GM12878 (cell line): ENCODE results near the gene KHK. TPM values are rescaled to one million over a fixed set of nuclear protein-coding genes. Genes with fewer than 3 reads are reported as not detected.

ENCODE experiments used
- ATAC-seq: fragments of 200-7000 bp; cut with Tn5 transposase; 3 replicates; pipeline ENCODE4 v1.9.1; 2020; ENCODE audit warnings: mild to moderate bottlenecking, moderate library complexity
- BruUV-seq: library from RNA; stranded (reverse); fragments of 400-500 nt; replicated peaks from 2 replicates; lab custom pipeline; 2021; lab: Mats Ljungman, UMichigan
- CTCF ChIA-PET: fragments of 300-600 bp; sonication (Branson Sonifier 250); formaldehyde crosslinking; extraction: SDS; loops from one replicate; lab custom pipeline; 2021; ENCODE audit warnings: inconsistent platforms; lab: Yijun Ruan, JAX
- POLR2A ChIA-PET: fragments of 350-600 bp; formaldehyde crosslinking; extraction: SDS; loops from one replicate; lab custom pipeline; 2021; ENCODE audit warnings: inconsistent platforms; lab: Charles Lee
- RAD21 ChIA-PET: fragments of 300-600 bp; sonication (Branson Sonifier 250); formaldehyde crosslinking; loops from one replicate; lab custom pipeline; 2023; ENCODE audit warnings: antibody characterized with exemption; ENCODE audit not compliant: unreplicated experiment; lab: Charles Lee
- SMC1A ChIA-PET: fragments of 300-600 bp; sonication (Branson Sonifier 250); formaldehyde crosslinking; loops from one replicate; lab custom pipeline; 2023; ENCODE audit not compliant: unreplicated experiment, uncharacterized antibody; lab: Charles Lee
- DNase-seq: peaks from one replicate; pipeline ENCODE4 v3.0.0-alpha.2; 2011; ENCODE audit warnings: low read depth, low spot score
- FAIRE-seq: peaks from 3 replicates; lab custom pipeline; 2011; peaks lifted over from hg19 to GRCh38; lab: Jason Lieb, UNC
- H2AFZ ChIP-seq: 2 replicates; pipeline ENCODE4 v1.6.0; 2011; ENCODE audit warnings: low read depth, low read length, control low read depth; ENCODE audit not compliant: control insufficient read depth
- H3K27ac ChIP-seq: 2 replicates; pipeline ENCODE4 v1.5.1; 2011; ENCODE audit warnings: control low read depth; ENCODE audit not compliant: control insufficient read depth, insufficient read depth
- H3K27me3 ChIP-seq, 2 experiments: replicated peaks in 1 of 2; 2 replicates each; pipeline versions ENCODE4 v1.6.0 to v1.6.1; 2011; ENCODE audit warnings: low read length in 1 of 2; ENCODE audit not compliant: control insufficient read depth in 2 of 2, insufficient read depth in 2 of 2
- H3K36me3 ChIP-seq, 2 experiments: 2 replicates each; pipeline ENCODE4 v1.5.1; 2011; ENCODE audit warnings: low read length in 1 of 2; ENCODE audit not compliant: control insufficient read depth in 2 of 2, insufficient read depth in 2 of 2
- H3K4me1 ChIP-seq: 2 replicates; pipeline ENCODE4 v1.6.1; 2011; ENCODE audit warnings: mild to moderate bottlenecking, low read length, moderate library complexity, mixed read lengths; ENCODE audit not compliant: control insufficient read depth, insufficient read depth
- H3K4me2 ChIP-seq: 2 replicates; pipeline ENCODE4 v1.6.0; 2011; ENCODE audit warnings: control low read depth; ENCODE audit not compliant: control insufficient read depth, insufficient read depth
- H3K4me3 ChIP-seq: fragments of 200-600 bp; sonication (generic); 2 replicates; pipeline ENCODE4 v1.5.1; 2016
- H3K79me2 ChIP-seq: 2 replicates; pipeline ENCODE4 v1.6.0; 2011; ENCODE audit warnings: low read length; ENCODE audit not compliant: control insufficient read depth, insufficient read depth
- H3K9ac ChIP-seq: 2 replicates; pipeline ENCODE4 v1.8.0; 2011; ENCODE audit warnings: low read length, control low read depth, mixed read lengths; ENCODE audit not compliant: control insufficient read depth, insufficient read depth
- H3K9me3 ChIP-seq: replicated peaks from 3 replicates; pipeline ENCODE4 v1.5.1; 2011; ENCODE audit warnings: mild to moderate bottlenecking, low read length; ENCODE audit not compliant: control insufficient read depth, insufficient read depth
- H4K20me1 ChIP-seq: 2 replicates; pipeline ENCODE4 v1.6.0; 2011; ENCODE audit not compliant: control insufficient read depth, insufficient read depth
- CBFB ChIP-seq: IDR thresholded peaks from 2 replicates; pipeline ENCODE4 v1.6.1; 2016; ENCODE audit warnings: antibody characterized with exemption, low read depth
- DPF2 ChIP-seq: fragments of 450-650 bp; IDR thresholded peaks from 2 replicates; pipeline ENCODE4 v1.6.1; 2017; ENCODE audit warnings: mild to moderate bottlenecking
- JUNB ChIP-seq: IDR thresholded peaks from 2 replicates; pipeline ENCODE4 v1.6.1; 2016; ENCODE audit warnings: antibody characterized with exemption, mild to moderate bottlenecking
- MEF2B ChIP-seq: fragments of 450-650 bp; IDR thresholded peaks from 2 replicates; pipeline ENCODE4 v1.6.1; 2018; ENCODE audit warnings: mild to moderate bottlenecking, moderate library complexity; ENCODE audit not compliant: partially characterized antibody, poor library complexity, severe bottlenecking
- MYC ChIP-seq: IDR thresholded peaks from 2 replicates; pipeline ENCODE4 v1.6.1; 2011; ENCODE audit warnings: mild to moderate bottlenecking, low read length, moderate library complexity, inconsistent platforms; ENCODE audit not compliant: insufficient read depth, insufficient replicate concordance, insufficient read length, severe bottlenecking
- RAD21 ChIP-seq: IDR thresholded peaks from 2 replicates; pipeline ENCODE4 v1.6.1; 2011; ENCODE audit warnings: mild to moderate bottlenecking, low read depth, low read length, moderate library complexity; ENCODE audit not compliant: insufficient read depth
- SPI1 ChIP-seq: IDR thresholded peaks from 2 replicates; pipeline ENCODE4 v1.6.1; 2011; ENCODE audit warnings: low read depth, mild to moderate bottlenecking, low read length, moderate library complexity, borderline replicate concordance; ENCODE audit not compliant: insufficient read depth
- SUPT20H ChIP-seq: IDR thresholded peaks from 2 replicates; pipeline ENCODE4 v1.6.1; 2011; ENCODE audit warnings: low read depth, mild to moderate bottlenecking, low read length, moderate library complexity, borderline replicate concordance; ENCODE audit not compliant: control insufficient read depth
- YBX1 ChIP-seq: fragments of 450-650 bp; IDR thresholded peaks from 2 replicates; pipeline ENCODE4 v1.6.1; 2016; ENCODE audit warnings: antibody characterized with exemption
- ZNF217 ChIP-seq: fragments of 450-650 bp; IDR thresholded peaks from 2 replicates; pipeline ENCODE4 v1.6.1; 2017; ENCODE audit warnings: antibody characterized with exemption, mild to moderate bottlenecking
- WGBS: methylation state at CpG from one replicate; pipeline ENCODE4 v1.1.6; 2016; ENCODE audit warnings: low lambda C conversion rate; ENCODE audit not compliant: insufficient replicate concordance, insufficient coverage; ENCODE audit errors: missing lambda C conversion rate; 5-methylcytosine and 5-hydroxymethylcytosine counted together
- in situ Hi-C: fragments of 300-500 bp; cut with MboI; formaldehyde crosslinking; loops from 9 replicates; pipeline ENCODE4 v1.14.3; 2018; ENCODE audit warnings: mixed read lengths
- intact Hi-C: fragments of 100-400 bp; cut with micrococcal nuclease; formaldehyde crosslinking; loops from one replicate; pipeline ENCODE4 v1.14.2; 2022; ENCODE audit not compliant: unreplicated experiment
- polyA plus RNA-seq, 11 experiments: library from polyadenylated mRNA; depleted of rRNA in 4 of 11; unstranded in 6 of 11; stranded (reverse) in 5 of 11; fragments of >200 nt; fragmentation: Nextera tagmentation in 4 of 11; fragmentation: Illumina TruSeq in 1 of 11; extraction: Ambion mirVana in 4 of 11; extraction: Trizol in 1 of 11; gene quantifications; 1 replicate in 1 of 11; 2 replicates in 10 of 11; pipeline versions ENCODE4 v1.2.1 to v1.2.3, GENCODE V29; 2011 to 2016; ENCODE audit warnings: inconsistent platforms in 2 of 11, missing spikeins in 2 of 11, low read depth in 1 of 11
- total RNA-seq, 4 experiments: library from RNA; depleted of rRNA in 3 of 4; stranded (reverse); fragments of >200 nt in 3 of 4; fragmentation: Illumina TruSeq in 1 of 4; extraction: Trizol in 1 of 4; gene quantifications; 2 replicates each; pipeline versions ENCODE4 v1.2.1 to v1.2.3, GENCODE V29; 2013 to 2021
- TF ChIP-seq, protein P1 (sequence below): IDR thresholded peaks from 2 replicates; pipeline ENCODE4 v1.6.1; 2011; ENCODE audit warnings: mild to moderate bottlenecking, low read depth, low read length, moderate library complexity; ENCODE audit not compliant: insufficient replicate concordance
- TF ChIP-seq, protein P2 (sequence below): fragments of 450-650 bp; IDR thresholded peaks from 2 replicates; pipeline ENCODE4 v1.6.1; 2016; ENCODE audit warnings: mild to moderate bottlenecking
- TF ChIP-seq, protein P3 (sequence below): fragments of 450-650 bp; IDR thresholded peaks from 2 replicates; pipeline ENCODE4 v1.6.1; 2018; ENCODE audit warnings: borderline replicate concordance, mild to moderate bottlenecking; ENCODE audit not compliant: partially characterized antibody

The KHK gene
- total and polyA plus RNA-seq, 10 of the 15 experiments (the other 5 are each of a cell fraction or from before 2014, with no cell fraction given) = 0.31 to 11.8 (median 3.9) TPM

DNA sequence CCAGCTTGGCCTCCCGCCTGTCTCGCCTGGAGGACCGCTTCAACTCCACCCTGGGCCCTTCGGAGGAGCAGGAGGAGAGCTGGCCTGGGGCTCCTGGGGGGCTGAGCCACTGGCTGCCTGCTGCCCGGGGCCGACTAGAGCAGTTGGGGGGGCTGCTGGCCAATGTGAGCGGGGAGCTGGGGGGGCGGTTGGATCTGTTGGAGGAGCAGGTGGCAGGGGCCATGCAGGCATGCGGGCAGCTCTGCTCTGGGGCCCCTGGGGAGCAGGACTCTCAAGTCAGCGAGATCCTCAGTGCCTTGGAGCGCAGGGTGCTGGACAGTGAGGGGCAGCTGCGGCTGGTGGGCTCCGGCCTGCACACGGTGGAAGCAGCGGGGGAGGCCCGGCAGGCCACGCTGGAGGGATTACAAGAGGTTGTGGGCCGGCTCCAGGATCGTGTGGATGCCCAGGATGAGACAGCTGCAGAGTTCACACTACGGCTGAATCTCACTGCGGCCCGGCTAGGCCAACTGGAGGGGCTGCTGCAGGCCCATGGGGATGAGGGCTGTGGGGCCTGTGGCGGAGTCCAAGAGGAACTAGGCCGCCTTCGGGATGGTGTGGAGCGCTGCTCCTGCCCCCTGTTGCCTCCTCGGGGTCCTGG is 3.7 kb upstream of the KHK start:
- H2AFZ ChIP-seq = no peak overlapping the region
- intact Hi-C loops = no loop called here
- no peak for FAIRE-seq

More for the DNA sequence above, 3.7 kb upstream of the KHK start:
- Histone ChIP-seq H3K9ac (no peak overlapping the region), H3K27me3 (no peaks in the 10 kb centered on the region), H3K27ac (no peak overlapping the region), H3K4me2 (no peak overlapping the region), H3K4me1 (peaks cover 25% of the 10 kb centered on the region), H3K36me3 (no peaks in the 10 kb centered on the region), H4K20me1 (no peaks in the 10 kb centered on the region), H3K79me2 (no peaks in the 10 kb centered on the region), H3K9me3 (no peaks in the 10 kb centered on the region), H3K4me3 (no peak overlapping the region)
- SMC1A ChIA-PET = interaction anchor here (1.4 to 3.6 kb wide), 2 partner anchors 30 to 32 kb away, joined by 5 to 19 read pairs; partner anchors contain the start of gene AGBL5
- RAD21 ChIA-PET = interaction anchor here (1.0 to 2.3 kb wide), 5 partner anchors 10 to 738 kb away, joined by 3 to 22 read pairs (median 5); partner anchors contain the start of genes AGBL5 and OST4
- no TSS peak for BruUV-seq
- DNase-seq = no peak
- in situ Hi-C loops = loop anchor here (10.0 kb wide), 1 partner anchor 118 kb away; no protein-coding TSS in a partner anchor
- CTCF ChIA-PET = interaction anchor here (0.6 to 8.6 kb wide), 6 partner anchors 8 to 546 kb away, joined by 4 to 85 read pairs (median 16); partner anchors contain the start of genes AGBL5, CCDC121, GPN1 and OST4
- WGBS = 83% methylated on average over 24 of the region's 27 CpGs
- POLR2A ChIA-PET = interaction anchor here (0.6 to 4.9 kb wide), 5 partner anchors 10 to 45 kb away, joined by 3 to 43 read pairs (median 5); partner anchors contain the start of genes AGBL5 and OST4
- no peak for TF ChIP-seq CBFB
- TF ChIP-seq DPF2 = no peak
- TF ChIP-seq SUPT20H = no peak
- TF ChIP-seq MEF2B = no peak
- TF ChIP-seq RAD21 = no peak
- no peak for TF ChIP-seq MYC
- TF ChIP-seq ZNF217 = no peak
- TF ChIP-seq, protein P1, sequence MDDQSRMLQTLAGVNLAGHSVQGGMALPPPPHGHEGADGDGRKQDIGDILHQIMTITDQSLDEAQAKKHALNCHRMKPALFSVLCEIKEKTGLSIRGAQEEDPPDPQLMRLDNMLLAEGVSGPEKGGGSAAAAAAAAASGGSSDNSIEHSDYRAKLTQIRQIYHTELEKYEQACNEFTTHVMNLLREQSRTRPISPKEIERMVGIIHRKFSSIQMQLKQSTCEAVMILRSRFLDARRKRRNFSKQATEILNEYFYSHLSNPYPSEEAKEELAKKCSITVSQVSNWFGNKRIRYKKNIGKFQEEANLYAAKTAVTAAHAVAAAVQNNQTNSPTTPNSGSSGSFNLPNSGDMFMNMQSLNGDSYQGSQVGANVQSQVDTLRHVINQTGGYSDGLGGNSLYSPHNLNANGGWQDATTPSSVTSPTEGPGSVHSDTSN = no peak
- TF ChIP-seq SPI1 = no peak
- TF ChIP-seq YBX1 = no peak
- TF ChIP-seq, protein P2, sequence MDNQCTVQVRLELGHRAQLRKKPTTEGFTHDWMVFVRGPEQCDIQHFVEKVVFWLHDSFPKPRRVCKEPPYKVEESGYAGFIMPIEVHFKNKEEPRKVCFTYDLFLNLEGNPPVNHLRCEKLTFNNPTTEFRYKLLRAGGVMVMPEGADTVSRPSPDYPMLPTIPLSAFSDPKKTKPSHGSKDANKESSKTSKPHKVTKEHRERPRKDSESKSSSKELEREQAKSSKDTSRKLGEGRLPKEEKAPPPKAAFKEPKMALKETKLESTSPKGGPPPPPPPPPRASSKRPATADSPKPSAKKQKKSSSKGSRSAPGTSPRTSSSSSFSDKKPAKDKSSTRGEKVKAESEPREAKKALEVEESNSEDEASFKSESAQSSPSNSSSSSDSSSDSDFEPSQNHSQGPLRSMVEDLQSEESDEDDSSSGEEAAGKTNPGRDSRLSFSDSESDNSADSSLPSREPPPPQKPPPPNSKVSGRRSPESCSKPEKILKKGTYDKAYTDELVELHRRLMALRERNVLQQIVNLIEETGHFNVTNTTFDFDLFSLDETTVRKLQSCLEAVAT = no peak
- TF ChIP-seq, protein P3, sequence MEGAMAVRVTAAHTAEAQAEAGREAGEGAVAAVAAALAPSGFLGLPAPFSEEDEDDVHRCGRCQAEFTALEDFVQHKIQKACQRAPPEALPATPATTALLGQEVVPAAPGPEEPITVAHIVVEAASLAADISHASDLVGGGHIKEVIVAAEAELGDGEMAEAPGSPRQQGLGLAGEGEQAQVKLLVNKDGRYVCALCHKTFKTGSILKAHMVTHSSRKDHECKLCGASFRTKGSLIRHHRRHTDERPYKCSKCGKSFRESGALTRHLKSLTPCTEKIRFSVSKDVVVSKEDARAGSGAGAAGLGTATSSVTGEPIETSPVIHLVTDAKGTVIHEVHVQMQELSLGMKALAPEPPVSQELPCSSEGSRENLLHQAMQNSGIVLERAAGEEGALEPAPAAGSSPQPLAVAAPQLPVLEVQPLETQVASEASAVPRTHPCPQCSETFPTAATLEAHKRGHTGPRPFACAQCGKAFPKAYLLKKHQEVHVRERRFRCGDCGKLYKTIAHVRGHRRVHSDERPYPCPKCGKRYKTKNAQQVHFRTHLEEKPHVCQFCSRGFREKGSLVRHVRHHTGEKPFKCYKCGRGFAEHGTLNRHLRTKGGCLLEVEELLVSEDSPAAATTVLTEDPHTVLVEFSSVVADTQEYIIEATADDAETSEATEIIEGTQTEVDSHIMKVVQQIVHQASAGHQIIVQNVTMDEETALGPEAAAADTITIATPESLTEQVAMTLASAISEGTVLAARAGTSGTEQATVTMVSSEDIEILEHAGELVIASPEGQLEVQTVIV = no peak
- TF ChIP-seq JUNB = no peak
- ATAC-seq = no peak
